Liver (tissue), 3 donors: ENCODE measurements around the gene ARVCF.

Experiments
- EGR1 ChIP-seq, 2 donors: IDR thresholded peaks; 2 replicates each; pipeline ENCODE4 v1.6.1; 2016 to 2018; ENCODE audit warnings: antibody characterized with exemption in 2 of 2, low read depth in 2 of 2
- RAD21 ChIP-seq, 2 donors: IDR thresholded peaks; 2 replicates each; pipeline ENCODE4 v1.6.1; 2016; ENCODE audit warnings: antibody characterized with exemption in 2 of 2, mild to moderate bottlenecking in 2 of 2
- RXRA ChIP-seq, 2 donors: IDR thresholded peaks; 2 replicates each; pipeline ENCODE4 v1.6.1; 2017 to 2018; ENCODE audit warnings: antibody characterized with exemption in 2 of 2, mild to moderate bottlenecking in 1 of 2
- SP1 ChIP-seq: IDR thresholded peaks from 2 replicates; pipeline ENCODE4 v1.6.1; 2018; ENCODE audit warnings: antibody characterized with exemption, mild to moderate bottlenecking
- TAF1 ChIP-seq: conservative IDR thresholded peaks from 2 replicates; pipeline ENCODE4 v1.6.1; 2016; ENCODE audit warnings: antibody characterized with exemption, mild to moderate bottlenecking
- YY1 ChIP-seq: IDR thresholded peaks from 2 replicates; pipeline ENCODE4 v1.6.1; 2016; ENCODE audit warnings: antibody characterized with exemption, mild to moderate bottlenecking
- TF ChIP-seq, protein P1 (sequence below): fragments of 150-350 bp; IDR thresholded peaks from 2 replicates; pipeline ENCODE4 v1.5.1; 2017; ENCODE audit warnings: improper control_type of control experiment, low read depth, low read length; ENCODE audit not compliant: missing input control
- TF ChIP-seq, protein P2 (sequence below): IDR thresholded peaks from 2 replicates; pipeline ENCODE4 v1.6.1; 2016; ENCODE audit warnings: antibody characterized with exemption
- TF ChIP-seq, protein P3 (sequence below): IDR thresholded peaks from 2 replicates; pipeline ENCODE4 v1.6.1; 2016; ENCODE audit warnings: antibody characterized with exemption, mild to moderate bottlenecking
- TF ChIP-seq, protein P4 (sequence below): IDR thresholded peaks from 2 replicates; pipeline ENCODE4 v1.6.1; 2016; ENCODE audit warnings: antibody characterized with exemption
- donor health status: healthy.
- donor health status: healthy.

DNA sequence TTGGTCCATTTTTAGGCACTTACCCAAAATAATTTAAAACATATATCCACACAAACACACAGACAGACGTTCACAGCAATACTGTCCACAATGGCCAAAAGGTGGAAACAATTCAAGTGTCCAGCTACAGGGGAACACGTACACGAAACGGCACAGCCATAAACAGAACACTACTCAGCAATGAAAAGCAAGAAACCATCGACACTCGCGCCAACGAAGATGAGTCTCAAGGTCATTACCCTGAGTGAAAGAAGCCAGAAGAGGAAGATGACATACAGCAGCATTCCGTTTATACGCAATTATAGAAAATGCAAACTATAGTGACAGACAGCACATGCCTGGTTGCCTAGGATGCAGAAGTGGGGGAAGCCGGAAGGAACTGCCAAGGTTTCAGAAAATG lies 88.4 kb downstream of the ARVCF start:
- TF ChIP-seq, protein P1, sequence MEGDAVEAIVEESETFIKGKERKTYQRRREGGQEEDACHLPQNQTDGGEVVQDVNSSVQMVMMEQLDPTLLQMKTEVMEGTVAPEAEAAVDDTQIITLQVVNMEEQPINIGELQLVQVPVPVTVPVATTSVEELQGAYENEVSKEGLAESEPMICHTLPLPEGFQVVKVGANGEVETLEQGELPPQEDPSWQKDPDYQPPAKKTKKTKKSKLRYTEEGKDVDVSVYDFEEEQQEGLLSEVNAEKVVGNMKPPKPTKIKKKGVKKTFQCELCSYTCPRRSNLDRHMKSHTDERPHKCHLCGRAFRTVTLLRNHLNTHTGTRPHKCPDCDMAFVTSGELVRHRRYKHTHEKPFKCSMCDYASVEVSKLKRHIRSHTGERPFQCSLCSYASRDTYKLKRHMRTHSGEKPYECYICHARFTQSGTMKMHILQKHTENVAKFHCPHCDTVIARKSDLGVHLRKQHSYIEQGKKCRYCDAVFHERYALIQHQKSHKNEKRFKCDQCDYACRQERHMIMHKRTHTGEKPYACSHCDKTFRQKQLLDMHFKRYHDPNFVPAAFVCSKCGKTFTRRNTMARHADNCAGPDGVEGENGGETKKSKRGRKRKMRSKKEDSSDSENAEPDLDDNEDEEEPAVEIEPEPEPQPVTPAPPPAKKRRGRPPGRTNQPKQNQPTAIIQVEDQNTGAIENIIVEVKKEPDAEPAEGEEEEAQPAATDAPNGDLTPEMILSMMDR = no peak
- TF ChIP-seq, protein P2, sequence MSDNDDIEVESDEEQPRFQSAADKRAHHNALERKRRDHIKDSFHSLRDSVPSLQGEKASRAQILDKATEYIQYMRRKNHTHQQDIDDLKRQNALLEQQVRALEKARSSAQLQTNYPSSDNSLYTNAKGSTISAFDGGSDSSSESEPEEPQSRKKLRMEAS = no peak
- TF ChIP-seq TAF1 = no peak
- no peak for TF ChIP-seq RAD21 (IDR thresholded peaks at IDR 0.05)
- no peak for TF ChIP-seq YY1
- TF ChIP-seq RXRA (IDR thresholded peaks at IDR 0.05) = peak in 1 of 2 donors; percentile 46
- TF ChIP-seq, protein P3, sequence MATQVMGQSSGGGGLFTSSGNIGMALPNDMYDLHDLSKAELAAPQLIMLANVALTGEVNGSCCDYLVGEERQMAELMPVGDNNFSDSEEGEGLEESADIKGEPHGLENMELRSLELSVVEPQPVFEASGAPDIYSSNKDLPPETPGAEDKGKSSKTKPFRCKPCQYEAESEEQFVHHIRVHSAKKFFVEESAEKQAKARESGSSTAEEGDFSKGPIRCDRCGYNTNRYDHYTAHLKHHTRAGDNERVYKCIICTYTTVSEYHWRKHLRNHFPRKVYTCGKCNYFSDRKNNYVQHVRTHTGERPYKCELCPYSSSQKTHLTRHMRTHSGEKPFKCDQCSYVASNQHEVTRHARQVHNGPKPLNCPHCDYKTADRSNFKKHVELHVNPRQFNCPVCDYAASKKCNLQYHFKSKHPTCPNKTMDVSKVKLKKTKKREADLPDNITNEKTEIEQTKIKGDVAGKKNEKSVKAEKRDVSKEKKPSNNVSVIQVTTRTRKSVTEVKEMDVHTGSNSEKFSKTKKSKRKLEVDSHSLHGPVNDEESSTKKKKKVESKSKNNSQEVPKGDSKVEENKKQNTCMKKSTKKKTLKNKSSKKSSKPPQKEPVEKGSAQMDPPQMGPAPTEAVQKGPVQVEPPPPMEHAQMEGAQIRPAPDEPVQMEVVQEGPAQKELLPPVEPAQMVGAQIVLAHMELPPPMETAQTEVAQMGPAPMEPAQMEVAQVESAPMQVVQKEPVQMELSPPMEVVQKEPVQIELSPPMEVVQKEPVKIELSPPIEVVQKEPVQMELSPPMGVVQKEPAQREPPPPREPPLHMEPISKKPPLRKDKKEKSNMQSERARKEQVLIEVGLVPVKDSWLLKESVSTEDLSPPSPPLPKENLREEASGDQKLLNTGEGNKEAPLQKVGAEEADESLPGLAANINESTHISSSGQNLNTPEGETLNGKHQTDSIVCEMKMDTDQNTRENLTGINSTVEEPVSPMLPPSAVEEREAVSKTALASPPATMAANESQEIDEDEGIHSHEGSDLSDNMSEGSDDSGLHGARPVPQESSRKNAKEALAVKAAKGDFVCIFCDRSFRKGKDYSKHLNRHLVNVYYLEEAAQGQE = no peak
- no peak for TF ChIP-seq EGR1 (IDR thresholded peaks at IDR 0.05; ENCODE audit: low read depth in 2 of 2)
- TF ChIP-seq SP1 = no peak
- TF ChIP-seq, protein P4, sequence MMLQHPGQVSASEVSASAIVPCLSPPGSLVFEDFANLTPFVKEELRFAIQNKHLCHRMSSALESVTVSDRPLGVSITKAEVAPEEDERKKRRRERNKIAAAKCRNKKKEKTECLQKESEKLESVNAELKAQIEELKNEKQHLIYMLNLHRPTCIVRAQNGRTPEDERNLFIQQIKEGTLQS = no peak
